ENCODE measurements around the gene MGAT5B.
A peak's percentile ranks its signal among the peaks of the same experiment; 100 is the strongest.

MGAT5B gene

GRCh38 chr17:76905836-76906235 is 37.6 kb downstream of the MGAT5B start:
- DNase-seq (ENCODE audit: low read depth), result no peak

DNA sequence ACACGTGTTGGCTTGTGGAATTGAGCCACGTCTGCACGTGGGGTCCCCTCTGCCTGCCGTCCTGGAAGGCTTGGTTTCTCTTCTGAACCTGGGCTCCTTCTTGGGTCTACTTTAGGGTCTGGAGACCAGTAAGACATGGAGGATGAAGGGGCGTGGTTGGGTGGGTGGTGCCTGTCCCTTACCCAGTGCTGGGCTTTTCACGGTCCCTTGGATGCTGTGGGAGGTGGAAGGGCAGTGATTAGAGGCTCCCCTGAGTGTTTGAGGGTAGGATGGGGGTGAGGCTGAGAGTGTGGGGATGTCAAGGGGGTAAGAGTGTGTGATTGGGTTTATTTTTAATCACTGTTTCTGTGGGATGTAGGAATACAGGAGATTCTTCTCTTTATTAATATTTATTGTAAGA is 38.3 kb downstream of the MGAT5B start:
- no peak for DNase-seq (ENCODE audit: low read depth)

DNA sequence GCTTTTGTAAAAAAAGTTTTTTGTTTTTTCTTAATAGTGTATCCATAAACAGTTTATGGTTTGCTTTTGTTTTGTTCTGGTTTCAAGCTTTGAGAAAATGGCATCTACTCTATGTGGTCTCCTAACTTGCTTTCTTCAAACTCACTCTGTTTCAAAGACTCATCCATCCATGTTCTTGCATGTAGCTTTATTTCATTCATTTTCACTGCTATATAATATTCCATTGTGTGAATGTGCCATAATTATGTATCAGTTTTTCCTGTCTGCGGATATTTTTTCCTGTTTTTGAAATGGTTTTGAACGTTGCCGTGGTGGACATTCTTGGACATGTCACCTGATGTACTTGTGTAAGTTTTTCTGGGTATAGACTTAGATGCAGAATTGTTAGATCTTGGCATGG is 39.1 kb downstream of the MGAT5B start:
- no peak for DNase-seq (ENCODE audit: low read depth)

- DNase-seq (ENCODE audit: low read depth), result peak; percentile 51
Measured at GRCh38 chr17:76909971-76910760, 42.0 kb downstream of the MGAT5B start.

DNA sequence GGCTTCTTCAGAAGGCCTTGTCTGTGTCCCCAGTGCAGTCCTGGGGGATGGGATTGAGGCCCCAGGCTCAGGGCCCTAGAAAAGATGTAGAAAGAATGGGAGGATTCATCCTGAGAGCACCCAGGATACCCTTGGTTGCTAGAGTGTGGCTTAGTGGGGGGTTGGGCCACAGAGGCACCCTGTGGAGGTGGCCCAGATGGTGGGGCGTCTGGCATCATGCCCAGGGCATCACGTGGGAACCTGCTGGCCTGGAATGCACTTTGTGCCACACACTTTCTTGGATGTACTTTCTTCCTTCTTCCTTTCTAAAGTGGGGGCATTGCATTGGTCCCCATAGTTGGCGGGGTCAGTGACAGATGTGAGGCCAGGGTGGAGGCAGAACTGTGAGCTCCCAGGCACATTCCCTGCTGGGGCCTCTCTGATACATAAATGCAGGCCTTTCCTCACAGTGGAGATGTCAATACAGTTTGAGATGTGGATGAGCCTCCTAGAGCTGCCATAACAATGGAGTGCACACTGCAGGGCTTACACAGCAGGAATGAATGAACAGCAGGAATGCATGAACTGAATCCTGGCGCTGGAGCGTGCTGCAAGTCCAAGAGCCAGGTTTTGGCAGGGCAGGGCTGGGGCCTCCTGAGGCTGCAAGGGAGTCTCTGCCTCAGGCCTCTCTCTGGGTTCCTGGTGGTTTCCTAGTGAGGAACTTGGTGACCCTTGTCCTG is 43.3 kb downstream of the MGAT5B start:
- DNase-seq (ENCODE audit: low read depth), result no peak

GRCh38 chr17:76912421-76913164 is 44.4 kb downstream of the MGAT5B start:
- no peak for DNase-seq (ENCODE audit: low read depth)

GRCh38 chr17:76914937-76915336 is 46.7 kb downstream of the MGAT5B start:
- DNase-seq (ENCODE audit: low read depth), result no peak

DNA sequence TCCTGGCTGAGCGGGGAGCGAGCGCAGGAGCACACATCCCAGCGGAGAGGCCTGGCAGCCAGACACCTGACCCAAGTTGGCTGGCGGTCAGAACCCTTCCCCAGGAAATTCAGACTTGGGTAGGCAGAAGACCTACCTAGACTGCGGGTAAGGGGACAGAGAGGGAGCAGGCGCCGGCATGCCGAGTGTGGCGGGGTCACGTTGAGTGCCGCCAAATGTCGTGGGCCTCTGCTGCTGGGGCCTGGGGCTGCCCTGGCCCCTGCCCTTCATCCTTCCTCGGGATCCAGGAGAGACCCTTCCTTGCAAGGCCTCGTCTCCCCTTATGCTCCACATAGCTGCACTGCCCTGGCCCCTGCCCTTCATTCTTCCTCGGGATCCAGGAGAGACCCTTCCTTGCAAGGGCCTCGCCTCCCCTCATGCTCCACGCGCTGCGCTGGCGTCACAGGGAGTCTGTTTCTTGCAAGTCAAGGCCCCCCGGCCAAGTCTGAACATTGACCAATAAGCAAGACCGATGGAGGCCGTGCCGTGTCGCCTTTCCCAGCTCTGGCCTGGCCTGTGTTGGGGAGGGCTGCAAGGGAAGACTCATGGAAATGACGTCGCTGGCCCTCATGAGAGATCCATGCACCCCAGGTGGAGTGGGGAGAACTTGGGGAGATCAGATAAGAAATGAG is 47.8 kb downstream of the MGAT5B start:
- no peak for DNase-seq (ENCODE audit: low read depth)

DNA sequence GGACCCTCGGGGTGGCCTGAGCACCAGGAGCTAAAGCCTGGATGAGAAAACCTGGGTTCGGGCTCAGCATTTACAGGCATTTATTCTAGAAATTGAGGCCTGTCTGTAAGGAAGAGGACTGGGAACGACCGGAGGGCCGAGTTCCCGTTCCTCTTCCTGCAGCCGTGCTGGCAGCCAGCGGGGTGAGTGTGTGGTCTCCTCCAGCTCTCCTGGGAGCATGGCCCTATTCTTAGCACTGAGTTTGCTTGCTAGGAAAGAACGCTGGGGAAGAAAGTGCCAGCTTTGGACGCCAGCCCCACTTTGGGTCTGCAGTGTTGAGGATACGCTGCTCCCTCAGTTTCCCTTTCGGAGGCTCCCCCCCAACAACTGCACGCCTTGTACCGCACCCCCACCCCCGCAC is 49.6 kb downstream of the MGAT5B start:
- no peak for DNase-seq (ENCODE audit: low read depth)

- no peak for DNase-seq (ENCODE audit: low read depth)
Measured at GRCh38 chr17:76918811-76919210, 50.6 kb downstream of the MGAT5B start.

- no peak for DNase-seq (ENCODE audit: low read depth)
Measured at GRCh38 chr17:76920364-76921139, 52.3 kb downstream of the MGAT5B start.

- no peak for DNase-seq (ENCODE audit: low read depth)
Measured at GRCh38 chr17:76921340-76922036, 53.3 kb downstream of the MGAT5B start.

DNA sequence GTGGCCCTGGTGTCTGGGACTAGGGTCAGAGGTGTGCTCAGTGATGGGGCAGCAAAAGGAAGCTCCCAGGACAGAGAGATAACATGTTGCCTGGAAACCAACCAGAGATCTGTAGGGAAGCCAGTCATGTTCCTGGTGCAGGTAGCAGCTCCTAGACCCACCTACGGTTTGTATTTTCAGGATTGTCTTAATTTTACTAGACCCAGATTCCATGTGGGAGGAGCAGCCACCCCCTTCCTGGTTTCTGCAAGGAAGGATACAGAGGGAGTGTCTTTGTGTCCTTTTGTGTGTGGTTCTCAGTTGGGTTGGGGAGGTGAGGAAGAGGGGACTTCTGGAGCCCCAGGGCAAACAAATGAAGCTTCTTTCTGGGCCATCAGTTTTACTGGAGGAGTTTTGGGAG is 53.9 kb downstream of the MGAT5B start:
- DNase-seq (ENCODE audit: low read depth), result no peak

- no peak for DNase-seq (ENCODE audit: low read depth)
Measured at GRCh38 chr17:76922967-76923366, 54.8 kb downstream of the MGAT5B start.

- DNase-seq (ENCODE audit: low read depth), result no peak
Measured at GRCh38 chr17:76923491-76923890, 55.3 kb downstream of the MGAT5B start.

DNA sequence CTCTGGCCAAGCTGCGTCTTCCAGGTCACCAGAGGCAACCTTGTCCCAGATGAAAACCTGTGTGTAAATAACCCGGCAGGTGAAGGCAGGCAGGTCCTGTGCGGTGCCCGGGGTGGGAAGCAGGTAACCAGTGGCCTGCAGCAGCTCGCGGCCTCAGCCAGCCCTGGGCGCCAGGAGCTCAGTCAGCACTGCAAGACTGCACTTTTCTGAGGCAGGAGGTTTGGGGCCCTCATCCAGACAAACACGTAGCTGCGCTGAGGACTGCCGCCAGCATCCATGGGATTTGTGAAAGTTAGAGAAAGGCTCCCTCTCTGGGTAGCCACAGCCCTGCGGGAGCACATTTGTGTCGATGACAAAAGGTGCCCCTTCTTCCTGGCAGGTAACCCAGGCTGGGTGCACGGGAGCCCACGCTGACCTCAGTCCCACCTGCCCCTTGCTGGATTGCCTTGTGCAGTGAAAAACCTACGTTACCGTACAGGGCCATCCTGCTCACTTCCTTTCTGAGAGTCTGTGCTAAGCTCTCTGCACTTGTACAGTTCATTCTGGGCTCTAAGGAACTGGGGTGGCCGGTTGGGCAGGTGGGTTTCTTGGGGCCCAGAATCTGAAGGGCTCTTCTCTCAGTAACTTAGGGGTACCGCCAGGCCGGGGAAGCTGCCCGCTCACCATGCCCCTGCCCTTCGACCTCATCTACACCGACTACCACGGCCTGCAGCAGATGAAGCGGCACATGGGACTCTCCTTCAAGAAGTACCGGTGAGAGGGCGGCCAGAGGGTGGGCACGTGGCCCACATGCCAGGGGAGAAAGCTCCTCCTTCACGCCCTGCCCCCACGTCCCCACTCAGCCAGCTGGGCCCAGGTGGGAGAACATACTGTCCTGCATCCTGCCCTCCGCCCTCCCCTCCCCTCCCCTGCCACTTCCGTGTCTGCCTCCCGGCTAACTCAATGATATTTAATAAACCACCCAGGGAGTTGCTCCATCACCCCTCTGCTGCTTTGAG is 56.4 kb downstream of the MGAT5B start:
- no peak for DNase-seq (ENCODE audit: low read depth)

- no peak for DNase-seq (ENCODE audit: low read depth)
Measured at GRCh38 chr17:76925441-76925891, 57.3 kb downstream of the MGAT5B start.

DNA sequence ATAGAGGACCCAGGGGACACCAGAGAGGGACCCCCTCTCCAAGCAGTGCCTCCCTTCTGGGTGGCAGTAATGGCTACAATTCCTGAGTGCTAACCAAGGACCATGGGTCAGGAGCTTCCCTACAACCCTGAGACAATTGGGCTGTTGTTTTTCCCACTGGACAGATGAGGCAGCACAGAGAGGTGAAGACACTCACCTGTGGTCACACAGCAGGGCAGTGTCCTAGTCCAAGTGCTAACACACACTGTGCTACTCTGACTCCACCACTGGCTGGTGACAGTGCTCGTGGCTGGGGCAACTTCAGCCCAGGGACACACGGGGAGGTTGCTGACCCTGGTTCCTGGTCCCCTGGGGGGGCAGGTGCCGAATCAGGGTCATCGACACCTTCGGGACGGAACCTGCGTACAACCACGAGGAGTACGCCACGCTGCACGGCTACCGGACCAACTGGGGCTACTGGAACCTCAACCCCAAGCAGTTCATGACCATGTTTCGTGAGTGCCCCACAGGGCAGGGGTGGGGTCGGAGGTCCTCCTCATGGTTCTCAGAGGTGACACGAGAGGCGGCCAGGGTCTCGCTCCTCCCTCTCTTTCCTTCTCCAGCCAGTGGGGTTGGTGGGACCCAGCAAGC is 58.1 kb downstream of the MGAT5B start:
- DNase-seq (ENCODE audit: low read depth), result no peak

DNA sequence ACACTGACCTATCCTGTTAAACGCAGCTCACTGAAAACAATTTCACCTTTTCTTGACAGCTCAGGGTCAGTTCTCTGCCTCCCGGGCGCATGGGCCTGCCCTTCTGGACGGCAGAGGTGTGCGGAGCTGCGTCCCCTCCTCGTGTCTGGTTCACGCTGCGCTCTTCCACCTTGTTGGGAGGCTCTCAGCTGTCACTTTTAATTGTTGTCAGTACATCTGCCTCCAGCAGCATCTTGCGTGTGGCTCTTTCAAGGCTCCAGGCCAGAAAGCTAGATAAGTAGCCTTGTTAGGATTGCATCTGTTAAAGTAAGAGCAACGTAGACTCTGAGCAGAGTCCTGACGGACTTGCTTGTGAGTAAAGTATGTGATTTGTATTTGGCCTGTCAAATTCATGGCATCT is 59.4 kb downstream of the MGAT5B start:
- DNase-seq (ENCODE audit: low read depth), result no peak

Data from amniotic epithelial cell (primary cell).